ENCODE data around the gene S1PR2.

Gene S1PR2, protein sequence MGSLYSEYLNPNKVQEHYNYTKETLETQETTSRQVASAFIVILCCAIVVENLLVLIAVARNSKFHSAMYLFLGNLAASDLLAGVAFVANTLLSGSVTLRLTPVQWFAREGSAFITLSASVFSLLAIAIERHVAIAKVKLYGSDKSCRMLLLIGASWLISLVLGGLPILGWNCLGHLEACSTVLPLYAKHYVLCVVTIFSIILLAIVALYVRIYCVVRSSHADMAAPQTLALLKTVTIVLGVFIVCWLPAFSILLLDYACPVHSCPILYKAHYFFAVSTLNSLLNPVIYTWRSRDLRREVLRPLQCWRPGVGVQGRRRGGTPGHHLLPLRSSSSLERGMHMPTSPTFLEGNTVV

GRCh38 chr19:10230861-10231611 lies at the start of gene S1PR2:
Gene S1PR2, minus strand, starts transcription at chr19:10231331. Its CDS starts 6,426 bp downstream, at chr19:10224905.
- Histone ChIP-seq H3K27me3 (ENCODE audit: control insufficient read depth in 1 of 2, insufficient read depth in 2 of 2, low read length in 2 of 2) (no peaks in the 10 kb centered on the region), H3K9me3 (ENCODE audit: low read length) (no peaks in the 10 kb centered on the region), H3K27ac (ENCODE audit: low read depth, low read length) (peak within 1 kb of the TSS; percentile 98), H3K4me1 (ENCODE audit: insufficient read depth, low read length) (peaks cover 10% of the 10 kb centered on the region), H3K9ac (ENCODE audit: low read length) (peak within 1 kb of the TSS; percentile 33), H3K36me3 (ENCODE audit: insufficient read depth, low read length) (no peaks in the 10 kb centered on the region), H3K4me3 (ENCODE audit: low read depth in 1 of 2, low read length in 2 of 2) (peak within 1 kb of the TSS; percentile 76 to 97)

DNA sequence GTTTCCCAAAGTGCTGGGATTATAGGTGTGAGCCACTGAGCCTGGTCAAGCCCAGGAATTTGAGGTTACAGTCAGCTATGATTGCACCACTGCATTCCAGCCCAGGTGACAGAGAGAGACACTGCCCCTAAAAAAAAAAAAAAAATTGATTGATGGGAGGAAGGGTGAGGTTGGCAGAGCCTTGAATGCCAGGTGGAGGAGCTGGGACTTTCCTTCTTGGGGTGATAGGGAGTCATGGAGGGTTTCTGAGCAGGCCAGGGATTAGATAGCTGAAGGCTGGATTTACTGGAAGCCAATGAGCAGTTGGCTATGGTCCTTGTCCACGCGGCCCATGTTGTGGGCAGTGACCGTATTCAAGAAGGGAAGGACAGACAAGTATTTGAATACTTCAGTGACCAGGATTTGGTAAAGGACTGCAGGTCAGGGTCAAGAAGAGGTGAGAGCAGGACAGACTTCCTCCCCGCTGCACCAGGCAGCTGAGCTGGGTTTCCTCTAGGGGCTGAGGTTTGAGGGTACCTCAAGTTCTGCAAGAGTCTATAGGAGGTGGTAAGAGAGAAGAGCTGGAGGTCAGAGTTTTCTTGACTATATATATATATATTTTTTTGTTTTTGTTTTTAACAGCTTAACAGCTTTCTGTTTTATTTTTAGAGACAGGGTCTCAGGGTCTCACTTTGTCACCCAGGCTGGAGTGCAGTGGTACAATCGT lies 48.8 kb upstream of the S1PR2 start:
- no peak overlapping the region for H3K9ac ChIP-seq (ENCODE audit: low read length)
- H3K27me3 ChIP-seq (ENCODE audit: control insufficient read depth in 1 of 2, insufficient read depth in 2 of 2, low read length in 2 of 2): no peaks in the 10 kb centered on the region
- H3K4me3 ChIP-seq (ENCODE audit: low read depth in 1 of 2, low read length in 2 of 2): no peak overlapping the region
- H3K36me3 ChIP-seq (ENCODE audit: insufficient read depth, low read length): no peaks in the 10 kb centered on the region
- no peaks in the 10 kb centered on the region for H3K4me1 ChIP-seq (ENCODE audit: insufficient read depth, low read length)
- H3K27ac ChIP-seq (ENCODE audit: low read depth, low read length): no peak overlapping the region
- no peaks in the 10 kb centered on the region for H3K9me3 ChIP-seq (ENCODE audit: low read length)

DNA sequence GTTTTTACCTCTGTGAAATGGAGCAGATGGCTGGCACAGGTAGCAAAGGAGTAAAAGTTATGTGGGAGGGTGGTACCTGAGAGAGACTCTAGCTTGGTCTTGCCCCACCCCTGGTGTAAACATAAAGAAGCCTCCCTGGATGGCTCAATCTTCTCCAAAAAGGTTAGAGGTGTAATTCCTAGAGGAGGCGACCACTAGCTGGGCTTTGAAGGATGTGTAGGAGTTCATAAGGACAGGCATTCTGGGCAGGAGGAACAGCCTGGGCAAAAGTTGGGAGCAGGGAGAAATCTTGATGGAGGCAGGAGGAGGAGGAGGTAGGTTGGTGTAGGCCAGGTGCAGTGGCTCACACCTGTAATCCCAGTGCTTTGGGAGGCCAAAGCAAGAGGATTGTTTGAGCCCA lies 47.8 kb upstream of the S1PR2 start:
- Histone ChIP-seq H3K9ac (ENCODE audit: low read length) (no peak overlapping the region), H3K4me3 (ENCODE audit: low read depth in 1 of 2, low read length in 2 of 2) (no peak overlapping the region), H3K4me1 (ENCODE audit: insufficient read depth, low read length) (no peaks in the 10 kb centered on the region), H3K27ac (ENCODE audit: low read depth, low read length) (no peak overlapping the region), H3K27me3 (ENCODE audit: control insufficient read depth in 1 of 2, insufficient read depth in 2 of 2, low read length in 2 of 2) (no peaks in the 10 kb centered on the region), H3K9me3 (ENCODE audit: low read length) (no peaks in the 10 kb centered on the region), H3K36me3 (ENCODE audit: insufficient read depth, low read length) (no peaks in the 10 kb centered on the region)

- Histone ChIP-seq H3K9ac (ENCODE audit: low read length) (no peak overlapping the region), H3K9me3 (ENCODE audit: low read length) (no peaks in the 10 kb centered on the region), H3K4me1 (ENCODE audit: insufficient read depth, low read length) (no peaks in the 10 kb centered on the region), H3K4me3 (ENCODE audit: low read depth in 1 of 2, low read length in 2 of 2) (no peak overlapping the region), H3K36me3 (ENCODE audit: insufficient read depth, low read length) (no peaks in the 10 kb centered on the region), H3K27me3 (ENCODE audit: control insufficient read depth in 1 of 2, insufficient read depth in 2 of 2, low read length in 2 of 2) (no peaks in the 10 kb centered on the region), H3K27ac (ENCODE audit: low read depth, low read length) (no peak overlapping the region)
Observed at GRCh38 chr19:10277795-10278589, 46.9 kb upstream of the S1PR2 start.

- Histone ChIP-seq H3K9me3 (ENCODE audit: low read length) (no peaks in the 10 kb centered on the region), H3K4me3 (ENCODE audit: low read depth in 1 of 2, low read length in 2 of 2) (no peak overlapping the region), H3K9ac (ENCODE audit: low read length) (no peak overlapping the region), H3K4me1 (ENCODE audit: insufficient read depth, low read length) (peaks cover 4% of the 10 kb centered on the region), H3K27ac (ENCODE audit: low read depth, low read length) (no peak overlapping the region), H3K36me3 (ENCODE audit: insufficient read depth, low read length) (no peaks in the 10 kb centered on the region), H3K27me3 (ENCODE audit: control insufficient read depth in 1 of 2, insufficient read depth in 2 of 2, low read length in 2 of 2) (peaks cover 7 to 18% of the 10 kb centered on the region in 2 donors)
Observed at GRCh38 chr19:10274589-10274988, 43.5 kb upstream of the S1PR2 start.

DNA sequence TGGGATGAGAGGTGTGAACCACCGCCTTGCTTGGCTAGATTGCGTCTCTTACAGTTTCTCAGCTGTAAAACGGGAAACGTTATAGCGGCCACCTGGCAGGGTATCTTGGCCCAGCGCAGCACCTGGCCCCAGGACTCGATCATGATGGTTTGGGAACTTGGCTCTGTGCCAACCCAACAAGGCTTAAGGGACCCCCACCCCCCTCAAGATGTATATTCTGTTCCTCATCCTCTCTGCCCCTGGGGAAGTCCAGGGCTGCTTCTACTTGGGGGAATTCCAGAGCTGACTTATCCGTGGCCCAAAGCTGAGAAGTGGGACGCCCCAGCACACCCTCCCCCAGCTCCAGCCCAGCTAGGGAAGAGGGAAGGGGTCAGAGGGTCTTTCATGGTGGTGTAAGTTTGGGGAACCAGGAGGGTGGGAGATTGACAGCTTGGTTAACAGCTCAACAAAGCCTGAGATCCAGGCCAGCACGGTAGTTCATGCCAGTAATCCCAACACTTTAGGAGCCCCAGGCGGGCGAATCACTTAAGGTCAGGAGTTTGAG lies 40.5 kb upstream of the S1PR2 start:
- Histone ChIP-seq H3K36me3 (ENCODE audit: insufficient read depth, low read length) (no peaks in the 10 kb centered on the region), H3K9ac (ENCODE audit: low read length) (no peak overlapping the region), H3K27ac (ENCODE audit: low read depth, low read length) (no peak overlapping the region), H3K9me3 (ENCODE audit: low read length) (no peaks in the 10 kb centered on the region), H3K4me1 (ENCODE audit: insufficient read depth, low read length) (peaks cover 4% of the 10 kb centered on the region), H3K4me3 (ENCODE audit: low read depth in 1 of 2, low read length in 2 of 2) (peak overlapping the region; percentile 7 to 50), H3K27me3 (ENCODE audit: control insufficient read depth in 1 of 2, insufficient read depth in 2 of 2, low read length in 2 of 2) (peaks cover 7 to 19% of the 10 kb centered on the region in 2 donors)

- H3K4me3 ChIP-seq (ENCODE audit: low read depth in 1 of 2, low read length in 2 of 2): peak within 1 kb of the TSS; percentile 18 to 50
Observed at GRCh38 chr19:10270616-10271394, 39.7 kb upstream of the S1PR2 start, which contains the start of gene ICAM1. Gene ICAM1, plus strand, starts transcription at chr19:10271120. Its CDS starts 40 bp downstream, at chr19:10271160.

GRCh38 chr19:10270180-10270615 lies 39.1 kb upstream of the S1PR2 start:
- Histone ChIP-seq H3K4me3 (ENCODE audit: low read depth in 1 of 2, low read length in 2 of 2) (peak overlapping the region; percentile 18 to 50), H3K4me1 (ENCODE audit: insufficient read depth, low read length) (peaks cover 4% of the 10 kb centered on the region), H3K27ac (ENCODE audit: low read depth, low read length) (no peak overlapping the region), H3K9ac (ENCODE audit: low read length) (peak overlapping the region; percentile 21), H3K9me3 (ENCODE audit: low read length) (no peaks in the 10 kb centered on the region), H3K36me3 (ENCODE audit: insufficient read depth, low read length) (no peaks in the 10 kb centered on the region), H3K27me3 (ENCODE audit: control insufficient read depth in 1 of 2, insufficient read depth in 2 of 2, low read length in 2 of 2) (peaks cover 7 to 19% of the 10 kb centered on the region in 2 donors)

More at GRCh38 chr19:10270616-10271394, 39.7 kb upstream of the S1PR2 start, which contains the start of gene ICAM1:
- Histone ChIP-seq H3K9me3 (ENCODE audit: low read length) (no peaks in the 10 kb centered on the region), H3K9ac (ENCODE audit: low read length) (peak within 1 kb of the TSS; percentile 21), H3K27me3 (ENCODE audit: control insufficient read depth in 1 of 2, insufficient read depth in 2 of 2, low read length in 2 of 2) (peaks cover 7 to 19% of the 10 kb centered on the region in 2 donors), H3K27ac (ENCODE audit: low read depth, low read length) (peak within 1 kb of the TSS; percentile 39), H3K36me3 (ENCODE audit: insufficient read depth, low read length) (no peaks in the 10 kb centered on the region), H3K4me1 (ENCODE audit: insufficient read depth, low read length) (peaks cover 4% of the 10 kb centered on the region)

GRCh38 chr19:10269333-10270179 lies 38.4 kb upstream of the S1PR2 start:
- Histone ChIP-seq H3K36me3 (ENCODE audit: insufficient read depth, low read length) (no peaks in the 10 kb centered on the region), H3K9me3 (ENCODE audit: low read length) (no peaks in the 10 kb centered on the region), H3K9ac (ENCODE audit: low read length) (peak overlapping the region; percentile 21), H3K27ac (ENCODE audit: low read depth, low read length) (no peak overlapping the region), H3K27me3 (ENCODE audit: control insufficient read depth in 1 of 2, insufficient read depth in 2 of 2, low read length in 2 of 2) (peaks cover 7 to 19% of the 10 kb centered on the region in 2 donors), H3K4me3 (ENCODE audit: low read depth in 1 of 2, low read length in 2 of 2) (peak overlapping the region; percentile 18 to 50), H3K4me1 (ENCODE audit: insufficient read depth, low read length) (peaks cover 4% of the 10 kb centered on the region)

Data from muscle layer of colon (tissue), 2 donors.